Pericardium fibroblast (primary cell): ENCODE results near the gene RAET1G. TPM values are rescaled to one million over a fixed set of nuclear protein-coding genes. Genes with fewer than 3 reads are reported as not detected.

Experiments
- total RNA-seq: library from RNA; depleted of rRNA; stranded (reverse); fragments of >200 nt; gene quantifications from 2 replicates; pipeline ENCODE4 v1.2.3, GENCODE V29; 2015

The RAET1G gene, protein sequence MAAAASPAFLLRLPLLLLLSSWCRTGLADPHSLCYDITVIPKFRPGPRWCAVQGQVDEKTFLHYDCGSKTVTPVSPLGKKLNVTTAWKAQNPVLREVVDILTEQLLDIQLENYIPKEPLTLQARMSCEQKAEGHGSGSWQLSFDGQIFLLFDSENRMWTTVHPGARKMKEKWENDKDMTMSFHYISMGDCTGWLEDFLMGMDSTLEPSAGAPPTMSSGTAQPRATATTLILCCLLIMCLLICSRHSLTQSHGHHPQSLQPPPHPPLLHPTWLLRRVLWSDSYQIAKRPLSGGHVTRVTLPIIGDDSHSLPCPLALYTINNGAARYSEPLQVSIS
- 0.82 TPM in 1 of 2 replicates, not detected in the other for total RNA-seq

DNA sequence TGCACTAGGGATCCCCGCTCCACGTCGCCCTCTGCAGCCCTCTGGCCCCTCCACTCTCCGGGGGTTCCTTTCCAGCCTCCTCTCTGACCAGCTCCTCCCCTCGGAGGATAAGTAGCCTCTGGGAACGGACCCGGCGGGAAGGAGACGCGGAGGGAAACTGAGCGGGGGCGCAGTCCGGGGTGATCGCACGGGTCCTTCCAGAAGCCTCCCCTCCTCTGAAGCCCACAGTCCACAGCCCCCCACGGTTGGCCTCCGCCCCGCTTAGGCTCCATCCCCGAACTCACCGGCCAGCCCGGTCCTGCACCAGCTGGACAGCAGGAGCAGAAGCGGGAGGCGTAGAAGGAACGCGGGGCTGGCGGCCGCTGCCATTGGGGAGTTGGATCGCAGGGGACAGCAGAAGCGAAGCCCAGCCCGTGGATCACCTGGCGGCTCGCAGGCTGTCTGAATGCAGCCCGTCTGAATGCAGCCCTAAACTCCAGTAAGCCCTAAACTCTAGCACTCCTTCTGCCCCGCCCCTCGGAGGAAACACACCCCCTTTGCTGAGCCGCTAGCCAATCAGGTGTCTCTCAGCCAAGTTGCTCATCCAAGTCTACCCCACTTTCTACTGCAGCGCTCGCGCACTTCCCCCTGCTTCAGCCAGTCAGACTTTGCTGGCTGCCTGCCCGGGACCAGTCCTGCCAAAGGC lies at the start of gene RAET1G:
Gene RAET1G (minus strand): TSS at position 480 of the 685 bp plus-strand sequence. CDS start 111 bp downstream, at position 369.

DNA sequence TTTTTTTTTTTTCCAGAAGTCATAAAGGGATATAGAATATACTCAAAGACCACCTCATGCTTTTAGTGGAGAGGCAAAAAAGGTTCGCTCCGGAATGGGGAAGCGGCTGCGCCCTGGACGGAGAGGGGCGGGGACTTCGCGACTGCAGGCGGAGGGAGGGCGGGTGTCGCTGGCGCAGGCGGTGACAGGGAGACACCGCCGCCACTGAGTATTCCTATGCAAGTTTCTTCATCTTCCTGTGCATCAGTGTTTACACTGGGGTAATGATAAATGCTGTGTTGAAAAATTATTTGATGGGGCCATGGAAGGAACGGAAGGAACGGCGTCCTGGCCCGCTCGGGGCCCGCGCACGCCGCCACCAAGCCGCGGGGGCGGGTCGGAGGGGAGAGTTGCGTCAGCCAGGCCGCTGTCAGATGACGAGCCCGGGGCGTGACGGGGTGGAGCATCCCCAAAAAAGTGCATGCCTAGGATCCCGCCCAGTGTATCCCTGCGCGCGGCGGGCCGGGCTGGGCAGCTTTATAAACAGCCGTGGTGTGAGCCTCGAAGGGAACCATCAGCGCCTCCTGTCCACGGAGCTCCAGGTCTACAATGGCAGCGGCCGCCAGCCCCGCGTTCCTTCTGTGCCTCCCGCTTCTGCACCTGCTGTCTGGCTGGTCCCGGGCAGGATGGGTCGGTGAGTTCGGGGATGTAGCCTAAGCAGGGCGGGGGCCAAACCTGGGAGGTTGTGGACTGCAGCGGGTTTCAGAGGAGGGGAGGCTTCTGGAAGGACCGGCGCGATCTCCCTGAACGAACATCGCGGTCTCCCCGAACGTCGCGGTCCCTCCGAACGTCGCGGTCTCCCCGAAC lies 40.8 kb upstream of the RAET1G start, which contains the start of gene ULBP1:
Gene ULBP1 (plus strand): TSS at position 482 of the 846 bp plus-strand sequence. CDS start 107 bp downstream, at position 589.

DNA sequence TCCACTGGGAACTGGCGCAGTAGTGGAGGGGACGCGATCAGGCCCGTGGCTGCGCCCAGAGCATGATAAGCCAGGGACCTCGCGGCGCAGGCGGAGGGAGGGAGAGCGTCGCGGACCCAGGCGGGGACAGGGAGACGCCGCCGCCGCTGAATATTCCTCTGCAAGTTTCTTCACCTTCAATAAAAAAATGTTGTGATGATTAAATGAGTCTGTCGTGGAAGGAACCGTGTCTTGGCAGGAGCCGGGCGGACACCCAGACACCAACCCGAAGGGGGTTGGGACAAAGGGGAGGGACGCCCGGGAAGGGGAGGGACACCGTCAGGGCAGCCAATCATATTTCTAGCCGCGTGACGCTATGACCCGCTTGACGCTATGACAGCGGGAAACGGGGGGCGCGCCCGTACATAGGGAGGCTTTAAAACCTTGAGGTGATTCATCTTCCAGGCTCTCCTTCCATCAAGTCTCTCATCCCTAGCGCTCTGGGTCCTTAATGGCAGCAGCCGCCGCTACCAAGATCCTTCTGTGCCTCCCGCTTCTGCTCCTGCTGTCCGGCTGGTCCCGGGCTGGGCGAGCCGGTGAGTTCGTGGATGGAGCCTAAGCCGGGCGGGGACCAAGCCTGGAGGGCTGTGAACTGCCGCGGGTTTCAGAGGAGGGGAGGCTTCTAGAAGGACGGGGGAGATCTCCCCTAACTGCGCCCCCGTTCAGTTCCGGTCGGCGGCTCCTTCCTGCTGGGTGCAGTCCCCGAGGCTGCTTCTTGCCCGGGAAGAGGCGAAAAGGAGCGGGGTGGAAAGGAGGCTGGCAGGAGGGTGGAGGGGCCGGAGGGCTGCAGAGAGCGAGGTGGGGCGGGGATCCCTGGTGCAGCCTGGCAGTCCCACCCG lies 18.9 kb upstream of the RAET1G start, which contains the start of gene ULBP2:
Gene ULBP2 (plus strand): TSS at position 432 of the 878 bp plus-strand sequence. CDS start 59 bp downstream, at position 491.

DNA sequence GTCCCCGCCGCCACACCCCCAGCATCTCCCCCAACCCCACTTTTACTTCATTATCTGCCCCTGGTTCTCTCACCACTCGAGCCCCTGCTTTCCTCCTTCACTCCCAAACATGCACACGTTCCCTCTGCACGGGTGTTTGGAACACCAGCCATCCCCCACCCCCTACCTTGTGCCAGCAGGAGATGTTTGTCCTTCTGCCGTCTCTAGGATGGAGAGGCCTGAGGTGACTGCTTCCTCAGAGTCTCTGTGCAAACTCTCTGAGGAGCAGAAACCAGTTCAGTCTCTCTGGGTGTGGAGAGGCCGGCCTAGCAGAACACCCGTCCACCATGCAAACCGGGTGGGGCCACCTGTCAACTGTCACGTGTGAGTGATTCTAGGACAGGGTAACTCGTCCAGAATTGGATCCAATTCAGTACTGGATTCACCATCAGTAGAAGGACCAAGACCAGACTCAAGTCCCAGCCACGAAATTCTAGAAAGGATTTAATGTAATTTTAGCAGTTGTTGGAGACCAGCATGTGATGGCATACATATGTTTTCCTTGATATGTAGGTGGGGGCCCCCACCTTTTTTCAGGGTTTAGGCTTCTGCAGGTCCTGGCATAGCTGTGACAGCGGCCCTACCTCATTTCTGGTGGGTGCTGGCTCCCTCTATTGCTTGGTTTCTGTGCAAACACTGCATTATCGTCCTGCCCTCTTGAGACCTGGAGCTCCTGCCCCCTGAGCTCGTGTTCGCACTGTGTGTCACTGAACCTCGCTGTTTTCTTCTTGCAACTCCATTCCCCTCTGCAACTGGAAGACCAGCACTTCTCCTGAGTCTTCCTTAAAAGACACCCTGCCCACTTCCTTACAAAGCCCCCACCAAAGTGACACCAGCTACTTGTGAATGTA lies 24.8 kb downstream of the RAET1G start, which contains the start of gene RAET1E:
Gene RAET1E (minus strand): TSS at position 259 of the 890 bp plus-strand sequence. CDS start 7,212 bp downstream, outside the sequence.

Other genes with a start within 250 kb of the RAET1G start
- 6.9 and 14.6 TPM in 2 replicates for gene LATS1, start 205.0 kb downstream of the RAET1G start, total RNA-seq
- 9.2 and 13.2 TPM in 2 replicates for gene NUP43, start 176.6 kb downstream of the RAET1G start, total RNA-seq
- 61.8 and 88.1 TPM in 2 replicates for gene PCMT1, start 173.4 kb downstream of the RAET1G start, total RNA-seq
- 37.9 and 42.0 TPM in 2 replicates for gene LRP11, start 58.8 kb downstream of the RAET1G start, total RNA-seq
- gene RAET1E, start 25.0 kb downstream of the RAET1G start, total RNA-seq = 0.23 TPM in 1 of 2 replicates, not detected in the other
- gene ULBP2, start 18.9 kb upstream of the RAET1G start, total RNA-seq = 0.94 and 4.8 TPM in 2 replicates
- gene ULBP1, start 40.8 kb upstream of the RAET1G start, total RNA-seq = 2.0 and 2.1 TPM in 2 replicates
- gene RAET1L, start 102.4 kb upstream of the RAET1G start, total RNA-seq = not detected in 2 replicates
- 6.9 and 7.1 TPM in 2 replicates for gene ULBP3, start 146.0 kb upstream of the RAET1G start, total RNA-seq
- gene PPP1R14C, start 219.9 kb upstream of the RAET1G start, total RNA-seq = not detected in 2 replicates